Hepatocyte (in vitro differentiated cells): Measurements from ENCODE around the gene SLCO1A2. TPM values are rescaled to one million over a fixed set of nuclear protein-coding genes. Genes with fewer than 3 reads are reported as not detected.

Source experiments
- DNase-seq: peaks from one replicate; pipeline ENCODE4 v3.0.0-alpha.2; 2016; ENCODE audit warnings: low spot score
- H2AFZ ChIP-seq: fragments of 200-600 bp; sonication (generic); 2 replicates; pipeline ENCODE4 v1.6.0; 2016; ENCODE audit warnings: antibody characterized with exemption, mild to moderate bottlenecking
- H3K27ac ChIP-seq: fragments of 200-600 bp; sonication (generic); 2 replicates; pipeline ENCODE4 v1.5.1; 2016; ENCODE audit warnings: mild to moderate bottlenecking
- H3K27me3 ChIP-seq: fragments of 200-600 bp; sonication (generic); 2 replicates; pipeline ENCODE4 v1.6.1; 2016
- H3K36me3 ChIP-seq: fragments of 200-600 bp; sonication (generic); replicated peaks from 2 replicates; pipeline ENCODE4 v1.5.1; 2016; ENCODE audit warnings: low read depth; ENCODE audit not compliant: insufficient read depth
- H3K4me1 ChIP-seq: fragments of 200-600 bp; sonication (generic); 2 replicates; pipeline ENCODE4 v1.5.1; 2016; ENCODE audit warnings: mild to moderate bottlenecking, moderate library complexity; ENCODE audit not compliant: insufficient read depth
- H3K4me2 ChIP-seq: fragments of 200-600 bp; sonication (generic); 2 replicates; pipeline ENCODE4 v1.6.0; 2016
- H3K4me3 ChIP-seq: fragments of 200-600 bp; sonication (generic); 2 replicates; pipeline ENCODE4 v1.5.1; 2016; ENCODE audit warnings: mild to moderate bottlenecking
- H3K79me2 ChIP-seq: fragments of 200-600 bp; sonication (generic); 2 replicates; pipeline ENCODE4 v1.6.0; 2017; ENCODE audit warnings: mild to moderate bottlenecking
- H3K9me2 ChIP-seq: fragments of 200-600 bp; sonication (generic); replicated peaks from 2 replicates; pipeline ENCODE4 v1.6.0; 2017; ENCODE audit warnings: mild to moderate bottlenecking; ENCODE audit not compliant: insufficient read depth
- H3K9me3 ChIP-seq: fragments of 200-600 bp; sonication (generic); 2 replicates; pipeline ENCODE4 v1.5.1; 2016; ENCODE audit warnings: low read depth, mild to moderate bottlenecking
- H4K20me1 ChIP-seq: fragments of 200-600 bp; sonication (generic); 2 replicates; pipeline ENCODE4 v1.6.0; 2016; ENCODE audit warnings: mild to moderate bottlenecking; ENCODE audit not compliant: insufficient read depth, poor library complexity, severe bottlenecking
- CTCF ChIP-seq: fragments of 200-600 bp; sonication (generic); IDR thresholded peaks from 2 replicates; pipeline ENCODE4 v1.5.1; 2016; ENCODE audit warnings: antibody characterized with exemption, mild to moderate bottlenecking; ENCODE audit not compliant: poor library complexity
- EZH2 ChIP-seq: fragments of 200-600 bp; sonication (generic); IDR thresholded peaks from 2 replicates; pipeline ENCODE4 v1.6.1; 2016; ENCODE audit warnings: antibody characterized with exemption, mild to moderate bottlenecking, borderline replicate concordance
- EZH2phosphoT487 ChIP-seq: fragments of 200-600 bp; sonication (generic); IDR thresholded peaks from one replicate; pipeline ENCODE4 v1.6.1; 2018; ENCODE audit warnings: antibody characterized with exemption, mild to moderate bottlenecking, low read depth, moderate library complexity; ENCODE audit not compliant: unreplicated experiment, severe bottlenecking
- WGBS: methylation state at CpG from one replicate; pipeline ENCODE4 v1.1.6; 2016; ENCODE audit warnings: low lambda C conversion rate; ENCODE audit errors: missing lambda C conversion rate; 5-methylcytosine and 5-hydroxymethylcytosine counted together
- polyA plus RNA-seq: library from polyadenylated mRNA; unstranded; fragments of >200 nt; fragmentation: Nextera tagmentation; extraction: Ambion mirVana; gene quantifications from 2 replicates; pipeline ENCODE4 v1.2.1, GENCODE V29; 2016
- total RNA-seq: library from RNA; depleted of rRNA; stranded (reverse); fragments of >200 nt; gene quantifications from 2 replicates; pipeline ENCODE4 v1.2.3, GENCODE V29; 2014

Gene SLCO1A2
- total and polyA plus RNA-seq, 2 experiments from 2014 or later = 2.5 to 4.1 TPM

GRCh38 chr12:21239866-21240265 is 94.9 kb downstream of the SLCO1A2 start:
- no peak overlapping the region for H3K4me3 ChIP-seq
- H3K4me1 ChIP-seq = no peaks in the 10 kb centered on the region
- 71% methylated on average over 4 of the region's 4 CpGs for WGBS
- H3K27ac ChIP-seq = no peak overlapping the region
- H3K36me3 ChIP-seq = no peaks in the 10 kb centered on the region
- no peaks in the 10 kb centered on the region for H3K27me3 ChIP-seq
- TF ChIP-seq EZH2 = no peak
- TF ChIP-seq CTCF = no peak
- TF ChIP-seq EZH2phosphoT487 = no peak
- H4K20me1 ChIP-seq = no peaks in the 10 kb centered on the region
- no peak overlapping the region for H3K4me2 ChIP-seq
- no peaks in the 10 kb centered on the region for H3K79me2 ChIP-seq
- DNase-seq = no peak
- no peak overlapping the region for H2AFZ ChIP-seq
- no peaks in the 10 kb centered on the region for H3K9me2 ChIP-seq
- H3K9me3 ChIP-seq = no peaks in the 10 kb centered on the region

GRCh38 chr12:21234395-21234794 is 100.3 kb downstream of the SLCO1A2 start:
- 88% methylated on average over 5 of the region's 5 CpGs for WGBS
- Histone ChIP-seq H3K9me2 (no peaks in the 10 kb centered on the region), H3K4me1 (no peaks in the 10 kb centered on the region), H3K27ac (no peak overlapping the region), H4K20me1 (no peaks in the 10 kb centered on the region), H3K36me3 (no peaks in the 10 kb centered on the region), H2AFZ (no peak overlapping the region), H3K9me3 (no peaks in the 10 kb centered on the region), H3K27me3 (no peaks in the 10 kb centered on the region), H3K79me2 (no peaks in the 10 kb centered on the region), H3K4me3 (no peak overlapping the region), H3K4me2 (no peak overlapping the region)
- TF ChIP-seq EZH2phosphoT487 (no peak), EZH2 (no peak), CTCF (no peak)
- DNase-seq = no peak

- no peaks in the 10 kb centered on the region for H3K9me3 ChIP-seq
Observed at GRCh38 chr12:21223930-21224329, 110.8 kb downstream of the SLCO1A2 start.

More at GRCh38 chr12:21223930-21224329, 110.8 kb downstream of the SLCO1A2 start:
- Histone ChIP-seq H3K27ac (no peak overlapping the region), H3K4me1 (no peaks in the 10 kb centered on the region), H3K9me2 (no peaks in the 10 kb centered on the region), H4K20me1 (no peaks in the 10 kb centered on the region), H2AFZ (no peak overlapping the region), H3K4me3 (no peak overlapping the region), H3K79me2 (no peaks in the 10 kb centered on the region), H3K36me3 (no peaks in the 10 kb centered on the region), H3K27me3 (no peaks in the 10 kb centered on the region), H3K4me2 (no peak overlapping the region)
- TF ChIP-seq EZH2phosphoT487 = no peak
- no peak for TF ChIP-seq CTCF
- no peak for TF ChIP-seq EZH2
- no peak for DNase-seq
